Activated T-cell treated with anti-CD3 and anti-CD28 coated beads, Interleukin-2, amount 50 U/mL, for 4 hours (primary cell): ENCODE measurements around the gene ATP10B. TPM values are rescaled to one million over a fixed set of nuclear protein-coding genes. Genes with fewer than 3 reads are reported as not detected.

ENCODE experiments used
- ATAC-seq, 2 donors: fragments of 200-7000 bp; cut with Tn5 transposase; one replicate each; pipeline ENCODE4 v1.10.0; 2021
- DNase-seq: peaks from one replicate; pipeline ENCODE4 v3.0.0-alpha.2; 2020
- H3K27me3 Mint-ChIP-seq: one replicate; pipeline ENCODE4 v1.8.0; 2021; ENCODE audit warnings: low read depth, mixed read lengths
- H3K36me3 Mint-ChIP-seq: one replicate; pipeline ENCODE4 v1.8.0; 2022; ENCODE audit warnings: mixed read lengths; ENCODE audit not compliant: insufficient read depth
- H3K4me1 Mint-ChIP-seq: one replicate; pipeline ENCODE4 v1.8.0; 2021; ENCODE audit warnings: low read depth, mixed read lengths
- H3K4me3 Mint-ChIP-seq: one replicate; pipeline ENCODE4 v1.8.0; 2021; ENCODE audit warnings: mild to moderate bottlenecking, moderate library complexity, mixed read lengths
- H3K9me3 Mint-ChIP-seq: one replicate; pipeline ENCODE4 v1.8.0; 2021; ENCODE audit warnings: mixed read lengths
- total RNA-seq, 3 donors: library from RNA; stranded (reverse); gene quantifications; one replicate each; pipeline ENCODE4 v1.2.1, GENCODE V29; 2021

The ATP10B gene
- total RNA-seq, 3 donors from 2014 or later, result 0.05 to 0.15 (median 0.08) TPM

GRCh38 chr5:160702311-160702803 is 149.7 kb downstream of the ATP10B start:
- Mint-ChIP-seq H3K36me3 (no peaks in the 10 kb centered on the region), H3K27me3 (no peaks in the 10 kb centered on the region), H3K4me1 (no peaks in the 10 kb centered on the region), H3K9me3 (no peaks in the 10 kb centered on the region), H3K4me3 (no peak overlapping the region)
- no peak for ATAC-seq
- no peak for DNase-seq

GRCh38 chr5:160701403-160701802 is 150.6 kb downstream of the ATP10B start:
- ATAC-seq (no peak), DNase-seq (no peak)
- no peaks in the 10 kb centered on the region for H3K36me3 Mint-ChIP-seq
- H3K9me3 Mint-ChIP-seq, result no peaks in the 10 kb centered on the region
- H3K4me3 Mint-ChIP-seq, result no peak overlapping the region
- no peaks in the 10 kb centered on the region for H3K27me3 Mint-ChIP-seq
- H3K4me1 Mint-ChIP-seq, result no peaks in the 10 kb centered on the region

DNA sequence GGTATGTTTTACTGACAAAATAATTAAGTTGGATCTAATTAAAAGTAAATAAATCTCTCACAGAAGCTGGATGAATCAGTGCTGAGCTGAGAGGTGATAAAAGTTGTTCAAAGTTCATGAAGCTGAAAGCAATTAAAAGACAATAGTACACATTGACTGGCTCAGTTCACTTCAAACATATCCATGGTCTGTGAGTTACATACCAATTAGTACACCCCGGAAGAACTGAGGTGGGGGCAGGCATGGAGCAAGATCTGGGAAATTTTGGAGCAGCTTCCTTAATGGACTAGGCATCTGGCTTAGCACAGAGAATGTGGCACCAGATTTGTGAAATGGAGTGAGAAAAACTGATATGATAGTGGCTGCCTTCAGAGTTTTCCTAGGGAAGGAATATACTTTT is 152.7 kb downstream of the ATP10B start:
- Mint-ChIP-seq H3K27me3 (no peaks in the 10 kb centered on the region), H3K9me3 (no peaks in the 10 kb centered on the region)
- ATAC-seq, result no peak

DNA sequence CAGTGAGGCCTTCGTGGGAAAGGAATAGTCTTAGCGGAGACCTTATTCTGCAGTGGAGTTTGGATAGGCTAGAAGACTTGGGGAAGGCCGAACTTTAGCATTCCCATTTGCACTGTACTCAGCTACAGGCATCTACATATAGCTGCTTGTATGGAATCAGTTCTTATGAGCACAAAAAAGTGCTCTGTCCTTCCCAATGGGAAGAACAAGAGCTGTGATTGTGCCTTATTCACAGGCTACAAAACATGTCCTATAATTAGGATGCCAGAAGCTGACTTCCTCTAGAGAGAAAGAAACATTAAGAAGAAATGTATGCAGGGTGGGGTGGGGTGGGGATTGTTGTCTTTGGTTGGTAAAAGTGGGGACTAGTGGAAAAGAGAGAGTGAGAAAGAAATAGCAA is 154.7 kb downstream of the ATP10B start:
- ATAC-seq (no peak), DNase-seq (no peak)
- no peaks in the 10 kb centered on the region for H3K9me3 Mint-ChIP-seq
- peaks cover 2% of the 10 kb centered on the region for H3K27me3 Mint-ChIP-seq
- no peaks in the 10 kb centered on the region for H3K36me3 Mint-ChIP-seq
- no peak overlapping the region for H3K4me3 Mint-ChIP-seq
- no peaks in the 10 kb centered on the region for H3K4me1 Mint-ChIP-seq

More for the DNA sequence above, 152.7 kb downstream of the ATP10B start:
- no peaks in the 10 kb centered on the region for H3K4me1 Mint-ChIP-seq
- no peak overlapping the region for H3K4me3 Mint-ChIP-seq
- H3K36me3 Mint-ChIP-seq, result no peaks in the 10 kb centered on the region
- DNase-seq, result no peak

DNA sequence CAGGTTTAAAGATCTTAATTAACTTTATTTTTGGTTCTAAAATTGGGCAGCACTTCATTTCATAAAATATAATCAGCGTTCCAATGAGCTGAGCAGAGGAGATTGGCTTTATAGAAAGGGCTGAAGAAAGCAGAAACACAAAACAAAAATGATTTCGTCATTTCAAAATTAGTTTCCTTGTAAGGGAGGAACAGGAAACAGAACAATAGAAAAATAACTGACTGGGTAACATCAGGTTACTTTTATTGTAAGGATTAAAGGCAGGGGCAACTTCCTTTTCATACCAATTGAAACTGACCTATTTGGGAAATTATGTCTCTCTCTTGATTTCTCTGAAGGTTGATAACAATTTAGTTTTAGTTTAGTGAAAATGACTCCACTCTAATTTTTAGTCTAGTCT is 157.1 kb downstream of the ATP10B start:
- H3K36me3 Mint-ChIP-seq, result no peaks in the 10 kb centered on the region
- peaks cover 2% of the 10 kb centered on the region for H3K27me3 Mint-ChIP-seq
- H3K4me1 Mint-ChIP-seq, result no peaks in the 10 kb centered on the region
- H3K9me3 Mint-ChIP-seq, result no peaks in the 10 kb centered on the region
- H3K4me3 Mint-ChIP-seq, result no peak overlapping the region
- no peak for DNase-seq
- ATAC-seq, result no peak

DNA sequence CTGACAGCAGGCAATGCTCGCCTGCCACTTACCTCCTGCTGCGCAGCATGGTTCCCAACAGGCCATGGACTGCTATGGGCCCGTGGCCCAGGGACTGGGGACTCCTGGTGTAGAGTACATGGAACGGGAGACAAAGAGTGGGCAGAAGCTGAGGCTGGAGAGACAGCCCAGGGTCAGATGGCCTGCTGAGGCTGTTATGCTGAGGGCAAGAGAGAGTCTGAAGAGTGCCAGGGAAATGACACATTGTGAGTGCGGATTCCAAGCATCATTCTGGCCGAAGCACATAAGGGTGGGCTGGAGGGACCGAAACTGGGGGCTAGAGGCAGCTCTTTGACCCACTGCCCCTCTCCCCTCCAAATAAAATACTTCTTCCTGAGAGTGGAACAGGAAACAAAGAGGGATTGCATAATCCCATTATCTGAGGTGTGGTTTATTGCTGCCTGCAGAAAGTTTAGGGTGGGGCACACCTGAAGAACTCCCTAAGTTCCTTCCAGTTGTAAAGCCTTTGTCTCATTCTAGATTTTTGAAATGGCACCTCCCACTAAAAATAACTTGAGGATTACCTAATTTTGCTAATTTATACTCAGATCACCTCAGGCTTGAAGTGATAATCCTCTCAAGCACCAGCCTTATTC is 158.1 kb downstream of the ATP10B start:
- no peak for ATAC-seq
- peaks cover 2% of the 10 kb centered on the region for H3K27me3 Mint-ChIP-seq
- H3K4me1 Mint-ChIP-seq, result no peaks in the 10 kb centered on the region
- no peaks in the 10 kb centered on the region for H3K9me3 Mint-ChIP-seq
- no peak overlapping the region for H3K4me3 Mint-ChIP-seq
- no peak for DNase-seq
- no peaks in the 10 kb centered on the region for H3K36me3 Mint-ChIP-seq

DNA sequence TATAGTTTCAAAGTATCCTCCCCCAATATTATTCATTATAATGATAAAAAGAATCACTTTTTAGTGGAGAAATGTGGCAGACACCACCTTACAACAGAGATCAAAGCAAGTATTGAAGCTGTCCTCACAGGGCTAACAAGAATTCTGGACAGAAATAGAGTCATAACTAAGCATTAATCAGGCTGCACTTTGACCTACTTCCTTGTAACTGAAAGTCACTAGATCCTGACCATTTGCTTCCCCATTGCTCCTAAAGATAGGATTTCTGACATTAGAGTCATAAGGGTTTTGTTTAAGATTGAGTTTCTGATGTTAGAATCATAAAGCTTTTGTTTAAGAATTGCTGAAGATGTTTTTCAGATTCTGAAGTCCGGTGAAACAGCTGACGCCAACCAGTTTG is 159.7 kb downstream of the ATP10B start:
- no peaks in the 10 kb centered on the region for H3K9me3 Mint-ChIP-seq
- H3K4me3 Mint-ChIP-seq, result no peak overlapping the region
- no peaks in the 10 kb centered on the region for H3K36me3 Mint-ChIP-seq
- no peak for DNase-seq
- peaks cover 5% of the 10 kb centered on the region for H3K27me3 Mint-ChIP-seq
- H3K4me1 Mint-ChIP-seq, result no peaks in the 10 kb centered on the region
- no peak for ATAC-seq

GRCh38 chr5:160685695-160686094 is 166.3 kb downstream of the ATP10B start:
- ATAC-seq, result no peak
- H3K9me3 Mint-ChIP-seq, result no peaks in the 10 kb centered on the region
- H3K4me1 Mint-ChIP-seq, result no peaks in the 10 kb centered on the region
- H3K4me3 Mint-ChIP-seq, result no peak overlapping the region
- no peak for DNase-seq
- H3K36me3 Mint-ChIP-seq, result no peaks in the 10 kb centered on the region
- peaks cover 7% of the 10 kb centered on the region for H3K27me3 Mint-ChIP-seq

GRCh38 chr5:160685219-160685618 is 166.8 kb downstream of the ATP10B start:
- no peaks in the 10 kb centered on the region for H3K36me3 Mint-ChIP-seq
- no peak for ATAC-seq
- H3K4me1 Mint-ChIP-seq, result no peaks in the 10 kb centered on the region
- H3K9me3 Mint-ChIP-seq, result no peaks in the 10 kb centered on the region
- H3K4me3 Mint-ChIP-seq, result no peak overlapping the region
- H3K27me3 Mint-ChIP-seq, result peaks cover 7% of the 10 kb centered on the region
- DNase-seq, result no peak

GRCh38 chr5:160679567-160680309 is 172.3 kb downstream of the ATP10B start:
- Mint-ChIP-seq H3K4me1 (no peaks in the 10 kb centered on the region), H3K4me3 (no peak overlapping the region), H3K27me3 (peaks cover 2% of the 10 kb centered on the region), H3K9me3 (no peaks in the 10 kb centered on the region), H3K36me3 (no peaks in the 10 kb centered on the region)
- no peak for DNase-seq
- ATAC-seq, result no peak

DNA sequence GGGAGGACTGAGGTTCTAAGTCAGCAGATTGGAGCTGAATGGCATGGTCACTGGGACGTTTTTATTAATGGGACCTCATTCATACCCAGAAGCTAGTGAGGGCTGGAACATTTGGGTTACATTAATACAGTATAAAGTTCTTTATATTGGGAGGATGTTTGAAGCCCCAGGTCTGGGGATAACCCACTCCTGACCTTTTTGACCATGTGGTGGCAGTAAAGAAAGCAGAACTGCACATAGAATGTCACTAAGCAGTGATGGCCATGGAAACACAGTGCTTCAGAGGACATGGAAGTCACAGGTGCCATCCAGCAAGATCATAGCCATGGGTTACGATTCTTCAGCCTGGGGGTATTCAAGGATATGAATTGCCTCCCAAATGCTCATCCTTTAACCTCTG is 176.0 kb downstream of the ATP10B start:
- Mint-ChIP-seq H3K4me1 (no peaks in the 10 kb centered on the region), H3K36me3 (no peaks in the 10 kb centered on the region), H3K9me3 (no peaks in the 10 kb centered on the region), H3K27me3 (peaks cover 2% of the 10 kb centered on the region), H3K4me3 (no peak overlapping the region)
- no peak for DNase-seq
- no peak for ATAC-seq

- Mint-ChIP-seq H3K27me3 (peaks cover 2% of the 10 kb centered on the region), H3K4me1 (no peaks in the 10 kb centered on the region), H3K4me3 (no peak overlapping the region), H3K36me3 (no peaks in the 10 kb centered on the region), H3K9me3 (no peaks in the 10 kb centered on the region)
- no peak for ATAC-seq
- DNase-seq, result no peak
Observed at GRCh38 chr5:160674901-160675300, 177.1 kb downstream of the ATP10B start.

DNA sequence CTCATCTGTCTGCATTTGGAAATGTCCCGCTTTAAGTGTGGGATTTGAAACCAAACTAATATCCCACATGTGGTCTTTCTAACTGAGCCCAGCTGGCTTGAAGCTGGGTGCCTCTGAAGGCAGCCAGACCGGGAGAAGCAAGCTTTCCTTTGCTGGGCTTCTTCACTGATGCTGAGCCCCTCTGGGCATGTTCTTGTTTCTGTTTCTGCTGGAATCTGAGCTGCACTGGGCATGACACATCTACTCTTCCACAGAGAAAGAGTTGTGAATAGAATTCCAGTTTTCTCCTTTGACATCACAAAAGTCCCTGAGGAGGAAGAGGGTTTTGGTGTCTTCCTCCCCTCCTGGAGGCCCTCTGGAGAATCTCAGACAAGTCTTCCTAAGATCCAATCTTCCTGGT is 179.5 kb downstream of the ATP10B start:
- Mint-ChIP-seq H3K27me3 (peaks cover 2% of the 10 kb centered on the region), H3K4me3 (no peak overlapping the region), H3K4me1 (no peaks in the 10 kb centered on the region), H3K9me3 (no peaks in the 10 kb centered on the region), H3K36me3 (no peaks in the 10 kb centered on the region)
- no peak for DNase-seq
- ATAC-seq, result no peak

- DNase-seq (no peak), ATAC-seq (no peak)
- no peaks in the 10 kb centered on the region for H3K4me1 Mint-ChIP-seq
- H3K36me3 Mint-ChIP-seq, result no peaks in the 10 kb centered on the region
- no peaks in the 10 kb centered on the region for H3K9me3 Mint-ChIP-seq
- H3K27me3 Mint-ChIP-seq, result peaks cover 2% of the 10 kb centered on the region
- H3K4me3 Mint-ChIP-seq, result no peak overlapping the region
Observed at GRCh38 chr5:160668356-160668755, 183.7 kb downstream of the ATP10B start.

- H3K4me3 Mint-ChIP-seq, result no peak overlapping the region
- H3K4me1 Mint-ChIP-seq, result no peaks in the 10 kb centered on the region
- no peaks in the 10 kb centered on the region for H3K9me3 Mint-ChIP-seq
- DNase-seq, result no peak
- H3K36me3 Mint-ChIP-seq, result no peaks in the 10 kb centered on the region
- no peak for ATAC-seq
- H3K27me3 Mint-ChIP-seq, result no peaks in the 10 kb centered on the region
Observed at GRCh38 chr5:160667160-160667559, 184.9 kb downstream of the ATP10B start.
